RKO (cell line): Measurements from ENCODE around the gene KDM4C.
"Not testable (repeated sequence)": the region's sequence is repeated elsewhere in the genome, so short reads cannot be mapped to it uniquely, and the experiment has no call there.

Experiments
- DNase-seq: peaks from one replicate; pipeline ENCODE4 v3.0.0-alpha.2; 2016; ENCODE audit warnings: low spot score

Gene KDM4C

DNA sequence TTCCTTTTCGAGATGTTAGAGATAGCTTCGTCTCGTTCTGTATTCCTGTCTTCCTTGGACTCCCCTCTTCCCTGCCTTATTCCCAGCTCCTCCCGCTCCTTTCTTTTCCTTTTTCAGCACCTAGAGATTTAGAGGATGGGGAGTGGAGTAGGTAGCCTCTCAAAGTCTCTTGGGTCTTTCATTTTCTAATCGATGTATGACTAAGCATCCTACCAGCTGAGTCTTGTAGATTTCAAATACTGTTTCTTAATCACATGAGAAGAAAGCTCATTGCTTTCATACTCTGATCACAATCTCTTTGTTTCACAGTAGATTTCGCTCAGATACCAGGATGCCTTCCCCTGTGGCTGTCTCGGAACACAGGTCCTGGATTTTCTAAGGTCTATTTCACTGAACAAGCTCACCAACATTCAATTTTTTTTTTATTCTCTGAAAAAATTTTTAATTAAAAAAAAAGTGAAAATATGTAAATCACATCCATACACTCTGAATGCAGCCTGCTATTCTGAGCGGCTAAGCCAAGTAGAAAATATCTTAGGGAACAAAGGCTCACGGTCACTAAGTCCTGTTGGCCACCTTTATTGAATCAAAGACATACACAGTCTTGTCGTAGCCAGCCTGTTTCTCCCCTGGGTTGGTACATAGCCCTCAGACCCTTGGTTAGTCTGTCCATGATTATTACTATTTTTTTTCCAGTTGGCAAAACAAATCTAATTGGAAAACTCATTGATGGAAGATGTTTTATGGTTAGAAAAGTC lies 413.8 kb downstream of the KDM4C start:
- DNase-seq = no peak

GRCh38 chr9:7172154-7173115 lies 414.7 kb downstream of the KDM4C start:
- DNase-seq = no peak

DNA sequence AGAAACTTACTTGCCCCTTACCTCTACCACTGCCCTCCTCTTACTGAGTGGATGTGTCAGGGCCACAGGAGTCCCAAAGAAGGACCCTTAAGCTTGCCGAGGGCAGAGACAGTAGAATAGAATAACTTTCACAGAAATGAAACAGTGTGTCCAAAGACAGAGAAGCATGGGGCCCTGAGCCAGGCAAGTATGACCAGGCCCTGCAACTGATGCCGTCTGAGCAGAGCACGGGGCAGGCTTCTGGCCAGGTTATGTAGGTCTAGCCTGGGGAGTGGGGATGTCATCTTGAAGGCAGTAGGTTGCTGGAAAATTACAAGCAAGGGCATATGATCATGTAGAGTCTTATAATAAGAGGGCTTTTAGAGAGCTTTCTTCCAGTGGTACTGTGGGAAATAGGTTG lies 415.4 kb downstream of the KDM4C start:
- no peak for DNase-seq

GRCh38 chr9:7174301-7174700 lies 416.5 kb downstream of the KDM4C start:
- no peak for DNase-seq

GRCh38 chr9:7174884-7175283 lies 417.1 kb downstream of the KDM4C start:
- DNase-seq = no peak

DNA sequence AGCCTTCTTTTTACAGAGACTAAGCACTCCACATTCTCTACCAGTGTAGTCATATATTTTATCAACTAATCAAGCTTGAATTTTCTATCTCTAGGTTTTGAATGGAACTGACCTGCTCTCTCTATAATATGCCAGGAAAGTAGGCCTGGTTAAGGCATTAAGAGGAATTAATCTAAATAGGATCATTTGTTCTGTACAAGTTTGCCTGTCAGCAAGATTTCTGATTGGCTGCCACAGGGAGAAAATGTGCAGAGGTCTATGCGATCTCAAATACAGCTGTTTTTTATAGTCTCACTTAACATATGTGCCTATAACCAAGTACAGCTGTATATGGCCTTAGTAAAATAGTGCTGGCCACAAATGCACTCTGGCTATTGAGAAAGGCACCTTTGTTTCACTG lies 418.8 kb downstream of the KDM4C start:
- DNase-seq = no peak

DNA sequence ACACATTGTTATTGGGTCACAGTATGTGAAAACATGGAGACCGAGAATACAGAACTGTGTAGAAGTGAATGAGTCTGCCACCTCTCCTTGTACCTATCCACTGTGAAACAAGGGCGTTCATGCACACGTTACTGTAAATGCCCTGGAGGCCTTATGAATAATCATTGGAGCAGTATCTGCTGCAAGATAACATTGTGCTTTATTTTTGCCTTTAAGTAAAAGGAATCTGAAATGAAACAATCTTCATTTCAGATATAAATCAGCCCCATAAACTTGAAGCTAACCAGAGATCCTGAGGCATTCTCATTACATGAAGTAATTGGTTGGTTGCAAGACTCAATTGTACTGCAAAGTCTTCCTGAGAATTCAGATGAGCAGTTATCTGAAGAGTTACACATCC lies 419.6 kb downstream of the KDM4C start:
- DNase-seq = no peak

GRCh38 chr9:7178729-7179128 lies 421.0 kb downstream of the KDM4C start:
- no peak for DNase-seq

DNA sequence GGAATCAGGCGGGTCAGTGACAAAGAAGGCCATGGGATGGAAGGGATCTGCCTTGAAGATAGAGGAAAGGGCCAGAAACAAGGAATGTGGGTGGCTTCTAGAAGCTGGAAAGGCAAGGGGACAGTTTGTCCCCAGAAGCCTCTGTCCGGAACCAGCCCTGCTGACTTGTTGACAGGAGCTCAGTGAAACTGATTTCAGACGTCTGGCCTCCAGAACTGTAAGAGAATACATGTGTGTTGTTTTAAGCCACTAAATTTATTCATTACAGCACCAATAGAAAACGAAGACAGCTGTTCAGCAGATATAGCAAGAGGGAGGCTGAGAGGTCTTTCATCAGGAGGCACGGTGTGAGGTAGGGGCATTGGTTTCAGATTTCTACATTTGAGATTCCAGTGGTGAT lies 422.5 kb downstream of the KDM4C start:
- DNase-seq = no peak

GRCh38 chr9:7183139-7183538 lies 425.4 kb downstream of the KDM4C start:
- DNase-seq = not testable (repeated sequence)

DNA sequence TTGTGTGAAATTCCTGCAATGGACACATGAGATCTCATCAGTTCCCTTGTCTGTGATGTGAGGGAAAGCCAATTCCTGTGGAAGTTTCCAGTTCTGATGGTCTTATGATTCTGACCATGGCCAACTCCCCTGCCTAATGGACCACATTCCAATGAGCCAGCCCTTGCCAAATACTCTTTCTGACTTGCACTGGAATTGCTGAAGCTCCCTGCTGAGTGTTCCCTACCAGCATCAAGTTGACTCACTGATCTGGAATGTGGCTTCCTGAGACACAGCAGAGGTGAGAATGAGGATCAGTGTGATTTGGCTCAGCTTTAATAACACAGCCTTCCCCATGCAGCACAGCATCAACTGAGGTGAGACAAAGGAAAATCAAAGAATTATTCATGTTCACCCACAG lies 427.8 kb downstream of the KDM4C start:
- DNase-seq = peak; percentile 76

DNA sequence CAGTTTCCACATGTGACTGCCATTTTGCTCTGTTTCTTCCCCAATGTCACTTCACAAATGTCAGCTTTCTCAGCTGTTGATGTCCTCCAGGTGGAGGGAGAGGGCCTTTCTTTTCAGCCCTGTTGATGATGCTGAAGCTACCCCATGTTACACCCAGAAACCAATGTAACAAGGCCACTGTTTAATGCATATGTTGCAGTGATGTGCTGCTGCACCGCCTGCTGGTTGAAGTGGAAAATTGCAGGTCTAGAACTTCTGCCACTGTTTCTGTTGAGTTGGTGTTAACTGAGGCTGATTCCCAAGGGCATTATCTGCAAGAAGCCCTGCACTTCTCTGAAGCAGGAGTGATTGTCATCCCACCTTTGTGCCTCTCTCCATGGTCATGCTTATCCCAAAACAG lies 428.4 kb downstream of the KDM4C start:
- peak; percentile 16 for DNase-seq

DNA sequence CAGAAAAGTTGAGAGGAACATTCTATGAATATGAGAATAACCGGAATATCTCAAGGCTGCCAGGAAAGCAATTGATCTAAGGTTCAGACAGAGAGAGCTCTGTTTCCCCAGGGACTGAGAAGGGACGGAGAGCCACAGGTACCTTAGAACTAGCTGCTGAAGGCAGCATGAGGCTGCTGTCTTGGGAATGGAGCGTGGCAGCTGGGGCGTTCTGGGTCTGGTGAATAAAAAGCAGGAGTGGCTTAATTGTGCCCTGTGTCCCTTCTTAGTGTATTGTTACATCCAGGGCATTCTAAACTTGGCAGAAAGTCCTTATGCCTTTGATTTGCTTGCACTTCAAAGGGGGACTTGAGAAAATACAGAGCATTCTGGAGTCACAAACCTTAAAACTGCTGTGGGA lies 434.5 kb downstream of the KDM4C start:
- DNase-seq = no peak

DNA sequence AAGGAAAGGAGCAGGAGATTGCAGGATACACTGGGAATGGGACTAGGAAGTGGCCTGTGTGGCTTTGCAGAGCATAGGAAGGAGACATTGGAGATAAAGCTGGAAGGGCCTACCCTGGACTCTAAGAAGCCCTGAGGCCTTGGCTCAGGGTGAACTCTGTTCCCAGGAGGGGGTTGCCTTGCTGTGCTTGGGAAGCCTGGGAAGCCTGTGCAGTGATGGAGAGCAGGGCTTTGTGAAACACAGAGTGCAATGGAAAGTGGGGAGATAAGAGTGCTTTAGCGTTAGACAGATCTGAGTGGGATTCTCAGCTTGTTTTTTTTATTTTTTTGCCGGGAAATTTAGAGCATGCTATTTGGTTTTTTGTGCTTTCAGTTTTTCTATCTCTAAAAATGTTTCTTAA lies 437.8 kb downstream of the KDM4C start:
- no peak for DNase-seq

- no peak for DNase-seq
These were observed 438.7 kb downstream of the KDM4C start for GRCh38 chr9:7196467-7196866.

GRCh38 chr9:7201196-7201595 lies 443.4 kb downstream of the KDM4C start:
- no peak for DNase-seq

DNA sequence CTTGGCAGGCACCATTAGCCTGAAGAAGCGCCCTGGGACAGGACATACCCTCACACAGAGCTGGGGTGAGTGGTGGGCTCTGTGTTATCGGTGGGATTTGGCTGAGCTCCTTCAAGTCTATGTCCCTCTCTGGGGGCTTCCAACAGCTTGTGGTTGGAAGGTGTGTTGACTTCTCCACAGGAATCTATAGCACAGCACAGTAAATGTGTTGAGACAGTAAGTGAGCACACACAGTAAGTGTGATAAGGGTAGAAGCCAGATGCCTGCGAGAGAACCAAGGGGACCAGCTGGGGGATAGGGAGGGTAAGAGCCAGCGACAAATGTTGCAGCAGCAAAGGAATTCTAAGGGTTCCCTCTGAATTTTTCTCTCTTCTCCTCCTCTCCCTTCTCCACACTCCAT lies 448.0 kb downstream of the KDM4C start:
- DNase-seq = no peak

DNA sequence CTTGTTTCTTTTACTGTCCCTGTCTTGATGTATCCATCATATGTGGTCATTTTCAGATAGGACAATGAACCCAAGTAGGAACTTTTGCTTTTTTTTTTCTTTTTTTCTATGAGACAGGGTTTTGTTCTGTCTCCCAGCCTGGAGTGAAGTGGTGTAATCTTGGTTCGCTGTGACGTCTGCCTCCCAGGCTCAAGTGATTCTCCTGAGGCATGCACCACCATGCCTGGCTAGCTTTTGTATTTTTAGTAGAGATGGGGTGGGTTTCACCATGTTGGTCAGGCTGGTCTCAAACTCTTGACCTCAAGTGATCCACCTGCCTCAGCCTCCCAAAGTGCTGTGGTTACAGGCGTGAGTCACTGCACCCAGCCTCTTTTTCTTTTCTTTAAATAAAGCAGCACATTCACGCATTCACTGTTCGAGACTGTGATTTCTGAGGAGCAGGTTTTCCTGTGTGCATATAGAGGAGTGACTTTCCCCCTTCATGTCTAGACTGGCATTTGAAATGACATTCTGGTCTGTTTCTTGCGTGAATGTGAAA lies 448.5 kb downstream of the KDM4C start:
- no peak for DNase-seq

GRCh38 chr9:7209016-7209715 lies 451.4 kb downstream of the KDM4C start:
- no peak for DNase-seq

DNA sequence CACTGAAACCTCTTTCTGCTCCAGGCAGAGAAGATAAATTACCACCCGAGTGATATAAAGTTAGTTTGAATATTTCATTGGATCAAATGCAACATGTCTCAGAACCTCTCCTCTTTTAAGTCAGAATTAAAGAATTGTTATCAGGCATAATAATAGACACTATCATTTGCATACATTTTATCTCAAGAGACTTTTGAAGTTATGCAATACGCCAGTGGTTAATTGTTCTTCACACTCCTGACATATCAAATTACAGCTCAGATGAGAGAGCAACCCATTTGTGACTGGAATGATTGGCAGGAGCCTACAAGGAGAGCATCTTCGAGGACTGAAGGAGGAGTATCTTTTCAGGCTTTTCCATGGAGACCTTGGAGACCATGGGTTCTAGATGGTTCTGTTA lies 452.2 kb downstream of the KDM4C start:
- no peak for DNase-seq

GRCh38 chr9:7210854-7211637 lies 453.3 kb downstream of the KDM4C start:
- DNase-seq = no peak

DNA sequence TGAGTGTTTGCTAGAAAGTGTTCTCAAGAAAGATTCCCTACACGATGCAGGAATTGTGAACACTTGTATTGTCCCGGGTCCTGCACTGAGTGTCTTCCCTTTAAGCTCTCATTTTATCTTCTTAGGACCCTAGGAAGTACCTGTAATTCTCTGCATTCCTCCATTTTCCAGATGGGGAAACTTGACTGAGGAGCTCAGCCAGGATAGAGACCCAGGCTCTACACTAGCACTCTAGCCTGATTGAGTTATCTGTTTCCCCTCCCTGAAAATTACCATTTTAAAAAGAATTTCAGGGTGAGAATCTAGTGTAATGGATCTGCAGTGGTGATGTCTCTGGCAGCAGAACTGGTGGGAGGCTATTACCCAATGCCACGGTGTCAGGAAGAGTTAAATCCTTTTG lies 453.9 kb downstream of the KDM4C start:
- no peak for DNase-seq
